Activated CD4-positive, alpha-beta T cell treated with anti-CD3 and anti-CD28 coated beads, Interleukin-2, amount 10 ng/mL, durations not matched to agents 7 days and 5 days (primary cell): ENCODE results near the gene PMPCB. TPM values are rescaled to one million over a fixed set of nuclear protein-coding genes. Genes with fewer than 3 reads are reported as not detected.

Experiments used
- CTCF ChIA-PET: fragments of 350-600 bp; sonication (Branson Sonifier 250); formaldehyde crosslinking; loops from one replicate; lab custom pipeline; 2021; ENCODE audit warnings: antibody characterized with exemption; lab: Charles Lee
- POLR2A ChIA-PET: fragments of 350-600 bp; sonication (Branson Sonifier 250); formaldehyde crosslinking; loops from one replicate; lab custom pipeline; 2021; ENCODE audit warnings: antibody characterized with exemption; lab: Charles Lee
- DNase-seq: peaks from one replicate; pipeline ENCODE4 v3.0.0-alpha.2; 2020
- H3K27ac Mint-ChIP-seq: one replicate; pipeline ENCODE4 v1.8.0; 2021; ENCODE audit warnings: mild to moderate bottlenecking, moderate library complexity, mixed read lengths
- H3K27me3 Mint-ChIP-seq: one replicate; pipeline ENCODE4 v1.8.0; 2021; ENCODE audit warnings: mixed read lengths
- H3K36me3 Mint-ChIP-seq: one replicate; pipeline ENCODE4 v1.8.0; 2021; ENCODE audit warnings: low read depth, mixed read lengths
- H3K4me1 Mint-ChIP-seq: one replicate; pipeline ENCODE4 v1.8.0; 2021; ENCODE audit warnings: mixed read lengths
- H3K4me3 Mint-ChIP-seq: one replicate; pipeline ENCODE4 v1.8.0; 2021; ENCODE audit warnings: mild to moderate bottlenecking, moderate library complexity, mixed read lengths
- H3K9me3 Mint-ChIP-seq: one replicate; pipeline ENCODE4 v1.8.0; 2021; ENCODE audit warnings: mixed read lengths
- total RNA-seq, 2 experiments: library from RNA; stranded (reverse); gene quantifications; one replicate each; pipeline ENCODE4 v1.2.3, GENCODE V29; 2021

The PMPCB gene
- total RNA-seq, 2 experiments from 2014 or later = 59.5 to 60.7 TPM

DNA sequence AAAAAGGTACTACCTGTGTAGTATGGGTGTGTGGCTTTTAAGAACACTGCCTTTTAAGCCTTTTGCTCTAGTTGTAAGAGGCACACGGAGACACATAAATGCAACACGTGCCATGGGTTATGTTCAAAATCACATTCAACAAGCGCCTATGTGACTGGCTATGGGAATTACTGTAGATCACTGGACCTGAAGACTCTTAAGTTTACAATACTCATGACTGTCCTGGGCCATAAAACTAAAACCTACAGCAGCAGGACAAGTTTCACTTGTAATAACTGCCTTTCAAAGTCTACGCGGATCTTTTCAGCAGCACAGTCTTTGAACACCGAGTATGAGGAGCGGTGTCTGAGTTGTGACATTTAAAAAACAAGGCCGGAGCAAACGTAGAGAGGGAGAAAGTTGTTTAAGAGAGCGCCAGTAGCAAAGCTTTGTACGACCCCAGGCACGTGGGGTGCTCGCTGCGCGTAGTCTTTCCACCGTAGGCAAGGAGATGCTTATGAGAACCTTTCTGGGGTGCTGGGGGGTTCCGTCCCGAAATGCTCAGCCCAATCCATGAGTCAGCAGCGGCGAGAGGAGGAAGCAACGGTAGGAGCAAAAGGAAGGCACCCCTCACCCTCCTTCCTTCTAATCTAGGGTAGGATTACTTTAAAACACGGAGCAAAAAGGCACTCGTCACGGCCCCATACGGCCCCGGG lies 46.7 kb downstream of the PMPCB start:
- Mint-ChIP-seq H3K36me3 (peaks cover 33% of the 10 kb centered on the region), H3K4me1 (peaks cover 48% of the 10 kb centered on the region), H3K27me3 (no peaks in the 10 kb centered on the region), H3K9me3 (no peaks in the 10 kb centered on the region), H3K27ac (peak overlapping the region; percentile 96), H3K4me3 (peak overlapping the region; percentile 92)
- DNase-seq = peak; percentile 35
- CTCF ChIA-PET = interaction anchor here (1.0 to 1.4 kb wide), 2 partner anchors 10 to 13 kb away, joined by 3 to 4 read pairs; no protein-coding TSS in a partner anchor
- POLR2A ChIA-PET = no interaction called here

DNA sequence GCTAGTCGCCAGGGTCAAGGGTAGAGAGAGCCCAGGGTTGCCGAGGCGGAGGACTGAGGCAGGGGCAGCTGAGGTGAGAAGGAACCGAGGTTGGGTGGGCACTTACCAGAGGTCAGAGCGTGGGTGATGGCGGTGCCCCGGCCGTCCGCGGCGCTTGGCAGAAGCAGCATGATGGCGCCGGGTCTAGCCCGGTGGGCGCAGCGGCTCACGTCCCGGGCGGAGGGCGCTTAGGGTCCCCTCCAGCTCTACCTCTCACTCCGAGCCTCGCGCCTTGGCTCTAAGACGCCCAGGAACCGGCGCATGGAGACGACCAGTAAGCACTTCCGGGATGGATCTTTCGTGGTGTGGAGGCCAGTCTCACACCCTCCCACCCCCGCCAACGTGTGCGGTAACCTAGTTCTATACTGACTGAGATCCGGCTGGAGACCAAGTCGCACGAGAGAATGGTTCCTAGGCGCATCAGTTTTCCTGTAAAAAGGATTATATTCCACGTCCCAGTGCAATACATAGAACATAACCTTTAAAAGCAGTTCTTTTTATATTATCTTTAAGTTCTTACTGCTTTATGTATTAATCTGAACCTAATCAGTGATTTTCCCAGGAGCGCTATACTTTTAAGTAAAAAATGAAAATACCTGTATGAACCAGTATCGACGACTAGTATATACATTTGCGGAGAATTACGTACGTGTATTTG lies 47.4 kb downstream of the PMPCB start, which contains the start of gene DNAJC2:
Gene DNAJC2 (minus strand): TSS at position 315 of the 697 bp plus-strand sequence. CDS start 145 bp downstream, at position 170.
- POLR2A ChIA-PET = no interaction called here
- CTCF ChIA-PET = interaction anchor here (1.0 kb wide), 1 partner anchor 9 kb away, joined by 3 read pairs; no protein-coding TSS in a partner anchor
- Mint-ChIP-seq H3K9me3 (no peaks in the 10 kb centered on the region), H3K27me3 (no peaks in the 10 kb centered on the region), H3K36me3 (peaks cover 28% of the 10 kb centered on the region), H3K27ac (peak within 1 kb of the TSS; percentile 96), H3K4me3 (peak within 1 kb of the TSS; percentile 92), H3K4me1 (peaks cover 49% of the 10 kb centered on the region)
- peak; percentile 90 for DNase-seq

DNA sequence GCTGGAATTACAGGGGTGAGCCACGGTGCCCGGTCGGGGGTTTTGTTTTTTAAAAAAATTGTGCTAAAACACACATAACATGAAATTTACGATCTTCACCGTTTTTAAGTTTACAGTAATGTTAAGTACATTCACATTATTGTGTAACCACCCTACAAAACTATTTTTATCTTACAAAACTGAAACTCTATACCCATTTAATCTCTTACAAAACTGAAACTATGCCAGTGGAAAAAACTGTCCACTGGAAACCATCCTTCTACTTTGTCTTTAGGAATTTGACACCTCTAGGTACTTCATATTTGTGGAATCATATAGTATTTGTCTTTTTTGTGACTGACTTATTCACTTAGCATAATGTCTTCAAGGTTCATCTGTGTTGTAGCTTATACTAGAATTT lies 49.2 kb downstream of the PMPCB start:
- no peak overlapping the region for H3K27ac Mint-ChIP-seq
- DNase-seq = no peak
- ChIA-PET POLR2A (no interaction called here), CTCF (interaction anchor here (0.6 kb wide), 1 partner anchor 55 kb away, joined by 4 read pairs; no protein-coding TSS in a partner anchor)
- H3K9me3 Mint-ChIP-seq = no peaks in the 10 kb centered on the region
- no peaks in the 10 kb centered on the region for H3K27me3 Mint-ChIP-seq
- H3K4me3 Mint-ChIP-seq = peak overlapping the region; percentile 93
- H3K4me1 Mint-ChIP-seq = peaks cover 52% of the 10 kb centered on the region
- peaks cover 21% of the 10 kb centered on the region for H3K36me3 Mint-ChIP-seq

DNA sequence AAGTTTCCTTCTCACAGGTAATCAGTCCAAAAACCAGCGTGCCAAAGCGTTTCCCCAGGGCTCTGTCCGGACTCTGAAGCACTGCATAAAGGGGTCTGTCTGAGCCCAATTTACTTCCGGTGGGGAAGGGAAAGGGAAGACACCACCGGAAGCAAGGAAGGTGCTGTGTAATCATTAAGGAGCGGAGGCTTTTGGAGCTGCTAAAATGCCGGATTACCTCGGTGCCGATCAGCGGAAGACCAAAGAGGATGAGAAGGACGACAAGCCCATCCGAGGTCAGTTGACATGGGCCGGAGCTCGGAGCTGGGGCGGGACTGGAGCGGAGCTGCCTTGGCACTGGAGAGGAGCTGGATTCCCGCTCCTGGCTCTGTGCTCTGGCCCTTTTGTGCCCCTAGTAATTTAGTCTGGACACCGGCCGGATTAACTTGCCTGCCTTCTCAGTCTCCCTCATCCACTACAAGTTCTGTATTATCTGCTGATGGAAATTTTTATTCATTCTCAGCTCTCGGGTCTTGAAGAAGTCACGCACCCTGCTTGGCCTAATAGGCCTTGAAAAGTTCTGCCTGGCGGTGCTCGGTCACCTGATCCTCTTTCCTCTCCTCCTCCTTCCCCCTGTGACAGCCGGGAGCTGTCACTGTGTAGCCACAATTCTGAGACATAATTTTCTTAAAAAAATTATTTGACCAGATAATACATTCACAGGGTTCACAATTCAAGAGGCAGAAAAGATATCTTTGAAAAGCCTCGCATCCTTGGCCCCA lies 50.5 kb downstream of the PMPCB start, which contains the start of gene PSMC2:
Gene PSMC2 (plus strand): TSS at position 137 of the 761 bp plus-strand sequence. CDS start 69 bp downstream, at position 206.
- peaks cover 53% of the 10 kb centered on the region for H3K4me1 Mint-ChIP-seq
- CTCF ChIA-PET = interaction anchor here (0.7 to 1.0 kb wide), 2 partner anchors 9 to 13 kb away, joined by 3 to 4 read pairs; no protein-coding TSS in a partner anchor
- peaks cover 21% of the 10 kb centered on the region for H3K36me3 Mint-ChIP-seq
- no peaks in the 10 kb centered on the region for H3K27me3 Mint-ChIP-seq
- POLR2A ChIA-PET = no interaction called here
- no peaks in the 10 kb centered on the region for H3K9me3 Mint-ChIP-seq
- DNase-seq = peak; percentile 88
- H3K4me3 Mint-ChIP-seq = peak within 1 kb of the TSS; percentile 93
- H3K27ac Mint-ChIP-seq = peak within 1 kb of the TSS; percentile 97

DNA sequence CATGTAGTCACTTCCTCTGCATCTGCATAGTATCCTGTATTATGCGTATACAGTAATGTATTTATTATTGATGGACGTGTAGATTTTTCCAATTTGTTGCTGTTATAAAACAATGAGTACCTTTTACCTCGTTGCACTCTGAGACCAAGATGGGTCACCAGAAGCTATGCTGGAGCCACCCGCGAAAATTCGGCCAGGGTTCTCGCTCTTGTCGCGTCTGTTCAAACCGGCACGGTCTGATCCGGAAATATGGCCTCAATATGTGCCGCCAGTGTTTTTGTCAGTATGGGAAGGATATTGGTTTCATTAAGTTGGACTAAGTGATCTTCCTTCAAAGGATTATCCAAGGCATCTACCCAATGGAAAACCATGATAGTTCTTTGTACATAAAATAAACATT lies 51.2 kb downstream of the PMPCB start:
- POLR2A ChIA-PET = no interaction called here
- peak overlapping the region; percentile 88 for H3K27ac Mint-ChIP-seq
- H3K27me3 Mint-ChIP-seq = no peaks in the 10 kb centered on the region
- DNase-seq = peak; percentile 17
- no peaks in the 10 kb centered on the region for H3K9me3 Mint-ChIP-seq
- CTCF ChIA-PET = no interaction called here
- H3K36me3 Mint-ChIP-seq = peaks cover 22% of the 10 kb centered on the region
- H3K4me1 Mint-ChIP-seq = peaks cover 56% of the 10 kb centered on the region
- H3K4me3 Mint-ChIP-seq = peak overlapping the region; percentile 93

DNA sequence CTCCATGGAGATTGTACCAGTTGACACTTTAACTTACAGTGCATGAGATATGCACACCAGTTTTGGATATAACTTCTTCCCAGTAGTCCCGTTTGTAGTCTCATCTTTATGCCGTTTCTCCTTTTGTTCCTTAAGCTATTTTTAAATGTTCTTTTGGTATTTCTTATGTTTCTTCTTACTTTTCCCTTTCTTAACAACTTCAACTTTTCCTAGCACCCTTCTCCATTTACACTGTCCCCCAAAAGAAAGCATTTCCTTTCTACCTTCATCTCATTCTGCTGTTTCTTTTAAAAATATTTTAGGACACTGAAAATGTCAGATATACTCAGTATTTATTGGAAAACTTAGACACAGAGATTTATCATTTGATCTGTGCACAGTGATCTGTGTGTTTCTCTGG lies 51.7 kb downstream of the PMPCB start:
- peaks cover 22% of the 10 kb centered on the region for H3K36me3 Mint-ChIP-seq
- CTCF ChIA-PET = no interaction called here

DNA sequence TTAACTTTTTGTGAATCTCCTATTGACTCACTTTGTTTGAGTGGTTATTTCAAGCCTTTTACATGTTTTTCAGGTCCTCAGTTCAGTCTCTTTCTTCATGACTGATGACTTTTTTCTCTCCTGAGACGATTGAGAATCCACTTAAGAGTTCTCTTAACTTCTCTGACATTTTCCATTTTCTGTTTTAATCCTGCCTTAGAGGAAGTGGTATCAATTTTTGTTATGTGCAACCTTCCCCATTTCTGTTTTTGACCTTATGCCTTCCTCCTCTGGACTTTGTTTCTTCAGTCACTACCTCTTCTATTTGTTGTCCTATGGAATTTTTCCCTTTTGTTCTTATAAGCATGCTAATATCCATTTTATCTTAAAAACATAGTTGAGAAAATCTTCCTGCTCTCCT lies 52.6 kb downstream of the PMPCB start:
- ChIA-PET CTCF (no interaction called here), POLR2A (no interaction called here)
- H3K27ac Mint-ChIP-seq = peak overlapping the region; percentile 67
- H3K9me3 Mint-ChIP-seq = no peaks in the 10 kb centered on the region
- H3K27me3 Mint-ChIP-seq = no peaks in the 10 kb centered on the region
- H3K36me3 Mint-ChIP-seq = peaks cover 22% of the 10 kb centered on the region
- no peak for DNase-seq
- H3K4me3 Mint-ChIP-seq = peak overlapping the region; percentile 93
- peaks cover 52% of the 10 kb centered on the region for H3K4me1 Mint-ChIP-seq

More for the DNA sequence above, 51.7 kb downstream of the PMPCB start:
- H3K4me1 Mint-ChIP-seq = peaks cover 54% of the 10 kb centered on the region
- DNase-seq = no peak
- POLR2A ChIA-PET = no interaction called here
- H3K27ac Mint-ChIP-seq = peak overlapping the region; percentile 83
- no peaks in the 10 kb centered on the region for H3K27me3 Mint-ChIP-seq
- H3K9me3 Mint-ChIP-seq = no peaks in the 10 kb centered on the region
- H3K4me3 Mint-ChIP-seq = peak overlapping the region; percentile 93

Other genes starting within 250 kb of the PMPCB start
- under 1 TPM; 0.15 to 0.17 TPM for gene FBXL13, start 222.6 kb upstream of the PMPCB start, total RNA-seq
- 10 to 100 TPM; 28.3 to 32.9 TPM for gene ARMC10, start 222.3 kb upstream of the PMPCB start, total RNA-seq
- 1 to 10 TPM; 7.2 to 7.4 TPM for gene NAPEPLD, start 148.3 kb upstream of the PMPCB start, total RNA-seq
- gene DNAJC2, start 47.3 kb downstream of the PMPCB start, total RNA-seq = 10 to 100 TPM; 31.4 to 32.1 TPM
- gene PSMC2, start 50.2 kb downstream of the PMPCB start, total RNA-seq = 100 to 1,000 TPM; 139 to 143 TPM
- not detected for gene SLC26A5, start 148.8 kb downstream of the PMPCB start, total RNA-seq